Pancreas (tissue), 10 donors: Measurements from ENCODE around the gene TNRC6B. TPM values are rescaled to one million over a fixed set of nuclear protein-coding genes. Genes with fewer than 3 reads are reported as not detected.
A peak's percentile ranks its signal among the peaks of the same experiment; 100 is the strongest.

ENCODE experiments used
- ATAC-seq, 4 donors: fragments of 200-7000 bp; cut with Tn5 transposase; one replicate each; pipeline versions ENCODE4 v1.8.0 to v1.9.1; 2020; ENCODE audit warnings: mild to moderate bottlenecking in 4 of 4, moderate library complexity in 4 of 4
- DNase-seq, 6 donors: peaks; one replicate each; pipeline ENCODE4 v3.0.0-alpha.2; 2020
- FAIRE-seq: peaks from 2 replicates; lab custom pipeline; 2012; peaks lifted over from hg19 to GRCh38; lab: Jason Lieb, UNC
- H3K27ac ChIP-seq, 4 donors: fragments of 200-600 bp; sonication (generic); 1 replicate in 3 of 4; 2 replicates in 1 of 4; pipeline versions ENCODE4 v1.5.0 to v1.8.0; 2020
- H3K27me3 ChIP-seq, 4 donors: fragments of 200-600 bp; one replicate each; pipeline ENCODE4 v1.8.0; 2021
- H3K36me3 ChIP-seq, 3 donors: fragments of 200-600 bp; sonication (generic) in 1 of 3; one replicate each; pipeline versions ENCODE4 v1.5.0 to v1.8.0; 2020 to 2021
- H3K4me1 ChIP-seq, 3 donors: fragments of 200-600 bp; one replicate each; pipeline ENCODE4 v1.8.0; 2021
- H3K4me3 ChIP-seq, 4 donors: fragments of 200-600 bp; sonication (generic) in 2 of 4; one replicate each; pipeline versions ENCODE4 v1.5.0 to v1.8.0; 2020 to 2021
- H3K9me3 ChIP-seq, 4 donors: fragments of 200-600 bp; one replicate each; pipeline ENCODE4 v1.8.0; 2021
- CTCF ChIP-seq, 4 donors: fragments of 200-600 bp; sonication (generic) in 3 of 4; IDR thresholded peaks; one replicate each; pipeline versions ENCODE4 v1.5.0 to v1.8.0; 2021; ENCODE audit warnings: antibody characterized with exemption in 4 of 4
- WGBS, 2 donors: extraction: QIAGEN DNeasy Blood & Tissue Kit; methylation state at CpG; one replicate each; pipeline ENCODE4 v1.1.7; 2013; 5-methylcytosine and 5-hydroxymethylcytosine counted together
- intact Hi-C, 3 donors: fragments of 100-400 bp; cut with DNase I; formaldehyde crosslinking; loops; one replicate each; pipeline versions ENCODE4 v1.11.1 to v1.14.2; 2022
- polyA plus RNA-seq, 2 donors: library from polyadenylated mRNA; stranded (reverse); fragments of 200-250 nt; gene quantifications; one replicate each; pipeline ENCODE4 v1.2.3, GENCODE V29; 2013
- total RNA-seq, 6 donors: library from RNA; stranded (reverse); fragmentation: NEBNext Ultra II Directional in 4 of 6; extraction: Animal tissue kit (Norgen Biotek cat#: 25700) in 4 of 6; gene quantifications; one replicate each; pipeline versions ENCODE4 v1.2.1 to v1.2.4, GENCODE V29; 2021 to 2023
- donor health status: healthy with polysubstance abuse.
- donor health status: DM: no; HTN: no; CAD: no; lungs with moderate emphysema.
- donor health status: DM: no; HTN: no; CAD: no.
- donor health status: control.
- donor health status: control.
- donor health status: Bipolar disorder and iron deficiency.
- donor health status: DM: yes; HTN: yes; CAD: no.
- donor health status: DM: no; HTN: no; CAD: no.
- donor health status: DM: no; HTN: no; CAD: no.
- donor health status: DM: yes; HTN: yes; CAD: no.

TNRC6B gene
- total and polyA plus RNA-seq, 8 donors = 2.2 to 31.3 (median 21.0) TPM

- no peaks in the 10 kb centered on the region for H3K36me3 ChIP-seq
- H3K27ac ChIP-seq = no peak overlapping the region
- peaks cover 4 to 11% (median 7%) of the 10 kb centered on the region in 3 donors for H3K4me1 ChIP-seq
- WGBS, 2 donors = 84 to 86% methylated on average over 4 of the region's 4 CpGs
- TF ChIP-seq CTCF (IDR thresholded peaks at IDR 0.05) = no peak
- H3K9me3 ChIP-seq = no peaks in the 10 kb centered on the region
- ATAC-seq (no peak), FAIRE-seq (no peak), DNase-seq (no peak)
- no peaks in the 10 kb centered on the region for H3K27me3 ChIP-seq
- no peak overlapping the region for H3K4me3 ChIP-seq
- intact Hi-C loops = no loop called here
Observed at GRCh38 chr22:40256516-40256915, 78.8 kb downstream of the TNRC6B start.

- FAIRE-seq = no peak
Observed at GRCh38 chr22:40258017-40258416, 80.3 kb downstream of the TNRC6B start.

GRCh38 chr22:40258501-40258915 is 80.8 kb downstream of the TNRC6B start:
- Histone ChIP-seq H3K9me3 (no peaks in the 10 kb centered on the region), H3K27me3 (no peaks in the 10 kb centered on the region), H3K4me3 (no peak overlapping the region), H3K4me1 (peaks cover 4 to 11% (median 7%) of the 10 kb centered on the region in 3 donors), H3K27ac (peak overlapping the region in 1 of 4 donors; percentile 35), H3K36me3 (peaks cover 0 to 11% (median 0%) of the 10 kb centered on the region in 3 donors)
- no peak for TF ChIP-seq CTCF (IDR thresholded peaks at IDR 0.05)
- intact Hi-C loops = no loop called here
- ATAC-seq (peak; percentile 74 to 82 (median 78)), DNase-seq (no peak), FAIRE-seq (no peak)
- WGBS, 2 donors = 54 to 59% methylated on average over 2 of the region's 2 CpGs

More at GRCh38 chr22:40258017-40258416, 80.3 kb downstream of the TNRC6B start:
- Histone ChIP-seq H3K36me3 (peaks cover 0 to 11% (median 0%) of the 10 kb centered on the region in 3 donors), H3K4me3 (no peak overlapping the region), H3K27ac (no peak overlapping the region), H3K27me3 (no peaks in the 10 kb centered on the region), H3K9me3 (no peaks in the 10 kb centered on the region), H3K4me1 (peaks cover 4 to 11% (median 7%) of the 10 kb centered on the region in 3 donors)
- no peak for DNase-seq
- intact Hi-C loops = no loop called here
- ATAC-seq = peak in 1 of 4 donors; percentile 14
- no peak for TF ChIP-seq CTCF (IDR thresholded peaks at IDR 0.05)
- 90 to 92% methylated on average over 1 of the region's 1 CpG for WGBS, 2 donors

GRCh38 chr22:40261783-40262182 is 84.1 kb downstream of the TNRC6B start:
- 96% methylated on average over 21 of the region's 21 CpGs for WGBS, 2 donors
- no peak for FAIRE-seq
- Histone ChIP-seq H3K36me3 (peaks cover 0 to 11% (median 0%) of the 10 kb centered on the region in 3 donors), H3K9me3 (no peaks in the 10 kb centered on the region), H3K27ac (no peak overlapping the region), H3K4me1 (peaks cover 4 to 11% (median 7%) of the 10 kb centered on the region in 3 donors), H3K4me3 (no peak overlapping the region), H3K27me3 (no peaks in the 10 kb centered on the region)
- TF ChIP-seq CTCF (IDR thresholded peaks at IDR 0.05) = no peak
- no peak for ATAC-seq
- peak in 2 of 6 donors; percentile 38 to 59 for DNase-seq
- intact Hi-C loops = no loop called here

GRCh38 chr22:40263191-40263590 is 85.5 kb downstream of the TNRC6B start:
- Histone ChIP-seq H3K27me3 (no peaks in the 10 kb centered on the region), H3K4me3 (no peak overlapping the region), H3K9me3 (no peaks in the 10 kb centered on the region), H3K27ac (no peak overlapping the region), H3K36me3 (peaks cover 0 to 11% (median 0%) of the 10 kb centered on the region in 3 donors), H3K4me1 (peaks cover 4 to 9% (median 6%) of the 10 kb centered on the region in 3 donors)
- no peak for TF ChIP-seq CTCF (IDR thresholded peaks at IDR 0.05)
- FAIRE-seq (no peak), ATAC-seq (peak in 2 of 4 donors; percentile 9 to 31), DNase-seq (no peak)
- WGBS, 2 donors = 77 to 80% methylated on average over 7 of the region's 7 CpGs
- intact Hi-C loops = no loop called here
